Measurements from ENCODE around the gene ADAM19. TPM values are rescaled to one million over a fixed set of nuclear protein-coding genes. Genes with fewer than 3 reads are reported as not detected.

ADAM19 gene, protein sequence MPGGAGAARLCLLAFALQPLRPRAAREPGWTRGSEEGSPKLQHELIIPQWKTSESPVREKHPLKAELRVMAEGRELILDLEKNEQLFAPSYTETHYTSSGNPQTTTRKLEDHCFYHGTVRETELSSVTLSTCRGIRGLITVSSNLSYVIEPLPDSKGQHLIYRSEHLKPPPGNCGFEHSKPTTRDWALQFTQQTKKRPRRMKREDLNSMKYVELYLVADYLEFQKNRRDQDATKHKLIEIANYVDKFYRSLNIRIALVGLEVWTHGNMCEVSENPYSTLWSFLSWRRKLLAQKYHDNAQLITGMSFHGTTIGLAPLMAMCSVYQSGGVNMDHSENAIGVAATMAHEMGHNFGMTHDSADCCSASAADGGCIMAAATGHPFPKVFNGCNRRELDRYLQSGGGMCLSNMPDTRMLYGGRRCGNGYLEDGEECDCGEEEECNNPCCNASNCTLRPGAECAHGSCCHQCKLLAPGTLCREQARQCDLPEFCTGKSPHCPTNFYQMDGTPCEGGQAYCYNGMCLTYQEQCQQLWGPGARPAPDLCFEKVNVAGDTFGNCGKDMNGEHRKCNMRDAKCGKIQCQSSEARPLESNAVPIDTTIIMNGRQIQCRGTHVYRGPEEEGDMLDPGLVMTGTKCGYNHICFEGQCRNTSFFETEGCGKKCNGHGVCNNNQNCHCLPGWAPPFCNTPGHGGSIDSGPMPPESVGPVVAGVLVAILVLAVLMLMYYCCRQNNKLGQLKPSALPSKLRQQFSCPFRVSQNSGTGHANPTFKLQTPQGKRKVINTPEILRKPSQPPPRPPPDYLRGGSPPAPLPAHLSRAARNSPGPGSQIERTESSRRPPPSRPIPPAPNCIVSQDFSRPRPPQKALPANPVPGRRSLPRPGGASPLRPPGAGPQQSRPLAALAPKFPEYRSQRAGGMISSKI
- total RNA-seq (ENCODE audit: low replicate concordance), result 11.2 and 15.5 TPM in 2 replicates

- H3K4me3 ChIP-seq (ENCODE audit: low read depth, low read length), result peak within 1 kb of the TSS; percentile 92
- TF ChIP-seq CTCF (IDR thresholded peaks at IDR 0.05; ENCODE audit: insufficient read depth, low read length), result no peak
- DNase-seq (ENCODE audit: low read depth), result peak; percentile 31
Measured at GRCh38 chr5:157575381-157576020, at the start of gene ADAM19. TSS of gene ADAM19 (minus strand) at chr5:157575775. CDS start at chr5:157575696, 79 bp downstream.

DNA sequence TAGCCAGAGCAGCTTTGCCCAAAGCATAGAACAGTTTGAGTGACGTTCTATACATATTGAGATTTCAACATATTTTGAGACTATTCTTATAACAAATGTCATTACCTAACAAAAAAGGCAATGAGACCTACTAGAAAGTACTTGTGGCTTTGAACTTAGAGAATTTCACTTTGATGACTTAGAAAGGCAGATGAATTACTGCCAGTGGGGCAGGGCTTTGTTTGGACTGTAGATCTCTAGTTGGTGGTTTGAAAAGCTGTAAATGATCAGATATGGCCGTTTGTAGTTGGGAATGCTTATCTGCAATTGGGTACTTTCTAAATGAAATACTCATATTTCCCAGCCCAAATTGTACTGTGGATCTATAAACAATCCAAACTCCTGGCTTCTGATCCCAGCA, 48.6 kb upstream of the ADAM19 start:
- no peak for TF ChIP-seq CTCF (IDR thresholded peaks at IDR 0.05; ENCODE audit: insufficient read depth, low read length)
- H3K4me3 ChIP-seq (ENCODE audit: low read depth, low read length), result no peak overlapping the region
- no peak for DNase-seq (ENCODE audit: low read depth)

- no peak for DNase-seq (ENCODE audit: low read depth)
- TF ChIP-seq CTCF (IDR thresholded peaks at IDR 0.05; ENCODE audit: insufficient read depth, low read length), result no peak
- no peak overlapping the region for H3K4me3 ChIP-seq (ENCODE audit: low read depth, low read length)
Measured at GRCh38 chr5:157620776-157621175, 45.2 kb upstream of the ADAM19 start.

GRCh38 chr5:157618191-157618765, 42.7 kb upstream of the ADAM19 start:
- DNase-seq (ENCODE audit: low read depth), result no peak
- TF ChIP-seq CTCF (IDR thresholded peaks at IDR 0.05; ENCODE audit: insufficient read depth, low read length), result no peak
- no peak overlapping the region for H3K4me3 ChIP-seq (ENCODE audit: low read depth, low read length)

DNA sequence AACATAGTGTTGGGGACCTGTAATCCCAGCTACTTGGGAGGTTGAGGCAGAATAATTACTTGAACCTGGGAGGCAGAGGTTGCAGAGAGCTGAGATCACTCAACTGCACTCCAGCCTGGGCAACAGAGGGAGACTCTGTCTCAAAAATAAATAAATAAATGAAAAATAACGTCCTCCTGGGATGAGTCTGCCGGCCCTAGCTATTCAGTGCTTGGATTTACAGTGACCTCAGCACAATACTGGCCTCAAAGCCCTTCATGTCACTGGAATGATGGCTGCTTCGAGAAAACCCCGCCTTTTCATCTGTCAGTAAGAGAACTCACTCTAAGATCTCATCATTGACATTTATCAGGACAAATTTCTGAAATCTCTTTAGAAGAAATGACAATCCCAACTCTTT, 41.2 kb upstream of the ADAM19 start:
- no peak for DNase-seq (ENCODE audit: low read depth)
- TF ChIP-seq CTCF (IDR thresholded peaks at IDR 0.05; ENCODE audit: insufficient read depth, low read length), result no peak
- no peak overlapping the region for H3K4me3 ChIP-seq (ENCODE audit: low read depth, low read length)
